Body of pancreas (tissue), 4 donors: ENCODE measurements around the gene KDM2B.

Source experiments
- CTCF ChIP-seq, 7 experiments: fragments of 450-650 bp in 4 of 7; fragments of 200-600 bp in 3 of 7; sonication (generic) in 3 of 7; IDR thresholded peaks; one replicate each; pipeline ENCODE4 v1.5.1; 2016 to 2019; ENCODE audit warnings: antibody characterized with exemption in 7 of 7
- POLR2A ChIP-seq, 3 donors: fragments of 450-650 bp; IDR thresholded peaks; one replicate each; pipeline ENCODE4 v1.6.1; 2016; ENCODE audit warnings: antibody characterized with exemption in 3 of 3, mild to moderate bottlenecking in 2 of 3

DNA sequence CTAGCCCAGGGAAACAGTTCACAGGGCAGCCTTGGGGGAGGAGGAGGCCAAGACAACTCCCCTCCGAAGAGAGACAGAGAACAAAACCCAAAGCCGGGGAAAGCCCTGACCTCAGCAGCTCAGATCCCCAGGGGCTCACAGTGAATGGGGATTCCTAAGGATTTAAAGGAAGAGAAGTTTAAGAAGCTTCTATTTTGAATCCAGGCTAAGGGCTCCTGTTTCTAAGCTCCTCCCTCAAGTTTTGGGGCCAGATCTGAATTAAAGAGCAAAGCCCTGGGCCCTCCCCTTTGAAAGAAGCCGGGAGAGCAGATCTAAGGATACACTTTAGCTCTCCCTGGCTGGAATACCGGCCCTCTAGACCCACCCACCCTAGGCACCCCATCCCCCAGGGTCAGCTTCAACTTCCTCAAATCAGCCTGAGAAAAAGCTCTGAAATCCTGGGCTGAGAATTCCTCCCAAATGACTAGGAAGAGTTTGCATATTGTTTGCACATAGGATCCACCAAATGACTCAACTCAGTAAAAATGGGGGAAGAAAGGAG lies 3.9 kb downstream of the KDM2B start:
- TF ChIP-seq CTCF (IDR thresholded peaks at IDR 0.05) (no peak), POLR2A (IDR thresholded peaks at IDR 0.05) (no peak)
